Measurements from ENCODE around the gene ABCA4. TPM values are rescaled to one million over a fixed set of nuclear protein-coding genes. Genes with fewer than 3 reads are reported as not detected.

The ABCA4 gene
- total RNA-seq, 1 experiment from 2014 or later = not detected

- ChIA-PET CTCF (interaction anchor here (0.6 to 5.4 kb wide), 4 partner anchors 10 to 395 kb away, joined by 3 to 28 read pairs (median 4); no protein-coding TSS in a partner anchor), POLR2A (interaction anchor here (0.9 kb wide), 1 partner anchor 13 kb away, joined by 3 read pairs; no protein-coding TSS in a partner anchor)
- H3K27ac Mint-ChIP-seq (ENCODE audit: low read depth, unreplicated experiment) = no peak overlapping the region
- intact Hi-C loops (cut with micrococcal nuclease) = no loop called here
- H3K9me3 Mint-ChIP-seq (ENCODE audit: unreplicated experiment) = no peaks in the 10 kb centered on the region
- BruUV-seq (replicated peaks) = no TSS peak
- no peak for DNase-seq (ENCODE audit: unreplicated experiment)
- peaks cover 5% of the 10 kb centered on the region for H3K36me3 Mint-ChIP-seq (ENCODE audit: insufficient read depth, unreplicated experiment)
- peaks cover 6% of the 10 kb centered on the region for H3K4me1 Mint-ChIP-seq (ENCODE audit: insufficient read depth, unreplicated experiment)
- H3K27me3 Mint-ChIP-seq (ENCODE audit: insufficient read depth, unreplicated experiment) = no peaks in the 10 kb centered on the region
- TF ChIP-seq, protein P1, sequence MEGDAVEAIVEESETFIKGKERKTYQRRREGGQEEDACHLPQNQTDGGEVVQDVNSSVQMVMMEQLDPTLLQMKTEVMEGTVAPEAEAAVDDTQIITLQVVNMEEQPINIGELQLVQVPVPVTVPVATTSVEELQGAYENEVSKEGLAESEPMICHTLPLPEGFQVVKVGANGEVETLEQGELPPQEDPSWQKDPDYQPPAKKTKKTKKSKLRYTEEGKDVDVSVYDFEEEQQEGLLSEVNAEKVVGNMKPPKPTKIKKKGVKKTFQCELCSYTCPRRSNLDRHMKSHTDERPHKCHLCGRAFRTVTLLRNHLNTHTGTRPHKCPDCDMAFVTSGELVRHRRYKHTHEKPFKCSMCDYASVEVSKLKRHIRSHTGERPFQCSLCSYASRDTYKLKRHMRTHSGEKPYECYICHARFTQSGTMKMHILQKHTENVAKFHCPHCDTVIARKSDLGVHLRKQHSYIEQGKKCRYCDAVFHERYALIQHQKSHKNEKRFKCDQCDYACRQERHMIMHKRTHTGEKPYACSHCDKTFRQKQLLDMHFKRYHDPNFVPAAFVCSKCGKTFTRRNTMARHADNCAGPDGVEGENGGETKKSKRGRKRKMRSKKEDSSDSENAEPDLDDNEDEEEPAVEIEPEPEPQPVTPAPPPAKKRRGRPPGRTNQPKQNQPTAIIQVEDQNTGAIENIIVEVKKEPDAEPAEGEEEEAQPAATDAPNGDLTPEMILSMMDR (IDR thresholded peaks at IDR 0.05; ENCODE audit: unreplicated experiment) = no peak
- H3K4me3 Mint-ChIP-seq (ENCODE audit: unreplicated experiment) = no peak overlapping the region
Observed at GRCh38 chr1:94013367-94013878, 107.5 kb downstream of the ABCA4 start.

- POLR2A ChIA-PET = interaction anchor here (0.9 kb wide), 1 partner anchor 13 kb away, joined by 3 read pairs; no protein-coding TSS in a partner anchor
- Mint-ChIP-seq H3K27ac (ENCODE audit: low read depth, unreplicated experiment) (no peak overlapping the region), H3K9me3 (ENCODE audit: unreplicated experiment) (no peaks in the 10 kb centered on the region), H3K4me1 (ENCODE audit: insufficient read depth, unreplicated experiment) (peaks cover 6% of the 10 kb centered on the region), H3K27me3 (ENCODE audit: insufficient read depth, unreplicated experiment) (no peaks in the 10 kb centered on the region), H3K4me3 (ENCODE audit: unreplicated experiment) (no peak overlapping the region), H3K36me3 (ENCODE audit: insufficient read depth, unreplicated experiment) (peaks cover 5% of the 10 kb centered on the region)
- intact Hi-C loops (cut with micrococcal nuclease) = no loop called here
- no peak for DNase-seq (ENCODE audit: unreplicated experiment)
- TF ChIP-seq, protein P1 (IDR thresholded peaks at IDR 0.05; ENCODE audit: unreplicated experiment) = no peak
- BruUV-seq (replicated peaks) = no TSS peak
- CTCF ChIA-PET = interaction anchor here (0.6 to 5.4 kb wide), 3 partner anchors 10 to 169 kb away, joined by 4 to 28 read pairs (median 4); no protein-coding TSS in a partner anchor
Observed at GRCh38 chr1:94012708-94013366, 108.1 kb downstream of the ABCA4 start.

DNA sequence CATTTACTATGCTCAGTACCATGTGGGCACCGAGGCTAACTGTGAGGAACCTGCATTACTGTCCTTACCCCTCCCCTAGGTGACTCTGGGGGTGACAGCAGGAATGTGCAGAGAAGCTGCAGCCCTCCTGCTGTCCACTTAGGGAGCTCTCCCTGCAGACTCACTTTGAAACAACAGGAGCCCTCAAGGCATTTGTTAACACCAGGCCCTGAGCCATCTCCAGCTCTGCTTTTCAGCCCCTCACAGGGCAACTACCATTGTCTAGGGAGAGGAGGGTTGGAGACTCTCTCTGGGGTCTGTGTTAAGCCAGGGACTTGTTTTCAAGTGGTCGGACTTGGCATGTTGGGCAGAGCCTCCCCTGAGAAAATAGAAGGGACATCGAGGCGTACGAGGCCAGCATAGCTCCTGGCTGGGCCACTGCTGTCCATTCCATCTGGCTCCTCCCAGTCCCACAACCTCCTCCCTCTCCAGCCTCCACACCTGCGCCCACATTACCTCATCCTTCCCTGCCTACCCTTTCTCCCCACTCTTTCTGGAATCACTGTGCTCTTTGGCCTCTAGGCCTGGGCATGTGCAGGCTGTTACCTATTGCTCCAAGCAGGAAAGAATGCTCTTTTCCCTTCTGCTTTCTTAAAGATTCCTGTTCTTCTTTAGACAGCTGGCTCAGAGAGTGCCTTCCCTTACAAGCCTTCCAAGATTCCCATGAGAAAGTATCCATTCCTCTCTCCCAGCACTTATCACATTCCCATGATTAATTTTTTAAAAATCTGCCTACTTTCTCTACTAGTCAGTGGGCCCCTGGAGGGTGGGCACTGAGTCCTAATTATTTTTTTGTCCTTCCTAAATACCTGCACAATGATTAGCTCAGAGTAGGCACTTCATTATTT, 109.0 kb downstream of the ABCA4 start:
- TF ChIP-seq, protein P1 (IDR thresholded peaks at IDR 0.05; ENCODE audit: unreplicated experiment) = no peak
- intact Hi-C loops (cut with micrococcal nuclease) = no loop called here
- DNase-seq (ENCODE audit: unreplicated experiment) = no peak
- no peaks in the 10 kb centered on the region for H3K27me3 Mint-ChIP-seq (ENCODE audit: insufficient read depth, unreplicated experiment)
- ChIA-PET CTCF (interaction anchor here (0.6 to 5.4 kb wide), 4 partner anchors 9 to 14 kb away, joined by 3 to 28 read pairs (median 5); no protein-coding TSS in a partner anchor), POLR2A (no interaction called here)
- peaks cover 5% of the 10 kb centered on the region for H3K36me3 Mint-ChIP-seq (ENCODE audit: insufficient read depth, unreplicated experiment)
- H3K4me1 Mint-ChIP-seq (ENCODE audit: insufficient read depth, unreplicated experiment) = no peaks in the 10 kb centered on the region
- H3K27ac Mint-ChIP-seq (ENCODE audit: low read depth, unreplicated experiment) = no peak overlapping the region
- H3K9me3 Mint-ChIP-seq (ENCODE audit: unreplicated experiment) = no peaks in the 10 kb centered on the region
- H3K4me3 Mint-ChIP-seq (ENCODE audit: unreplicated experiment) = no peak overlapping the region
- no TSS peak for BruUV-seq (replicated peaks)

- intact Hi-C loops (cut with micrococcal nuclease) = no loop called here
- Mint-ChIP-seq H3K4me3 (ENCODE audit: unreplicated experiment) (no peak overlapping the region), H3K27me3 (ENCODE audit: insufficient read depth, unreplicated experiment) (no peaks in the 10 kb centered on the region), H3K36me3 (ENCODE audit: insufficient read depth, unreplicated experiment) (peaks cover 5% of the 10 kb centered on the region), H3K27ac (ENCODE audit: low read depth, unreplicated experiment) (no peak overlapping the region), H3K9me3 (ENCODE audit: unreplicated experiment) (no peaks in the 10 kb centered on the region), H3K4me1 (ENCODE audit: insufficient read depth, unreplicated experiment) (no peaks in the 10 kb centered on the region)
- CTCF ChIA-PET = interaction anchor here (0.6 to 5.4 kb wide), 3 partner anchors 9 to 15 kb away, joined by 3 to 28 read pairs (median 6); no protein-coding TSS in a partner anchor
- POLR2A ChIA-PET = no interaction called here
- TF ChIP-seq, protein P1 (IDR thresholded peaks at IDR 0.05; ENCODE audit: unreplicated experiment) = no peak
- DNase-seq (ENCODE audit: unreplicated experiment) = no peak
- BruUV-seq (replicated peaks) = no TSS peak
Observed at GRCh38 chr1:94011129-94011528, 109.8 kb downstream of the ABCA4 start.
